Prostate gland (tissue), 1 donor: ENCODE results near the gene ETV6.

Source experiments
- POLR2A ChIP-seq: fragments of 450-650 bp; IDR thresholded peaks from one replicate; pipeline ENCODE4 v1.6.1; 2016; ENCODE audit warnings: antibody characterized with exemption, mild to moderate bottlenecking
- POLR2AphosphoS5 ChIP-seq: sonication (generic); formaldehyde crosslinking; IDR thresholded peaks from one replicate; pipeline ENCODE4 v1.6.1; 2017; ENCODE audit warnings: antibody characterized with exemption

DNA sequence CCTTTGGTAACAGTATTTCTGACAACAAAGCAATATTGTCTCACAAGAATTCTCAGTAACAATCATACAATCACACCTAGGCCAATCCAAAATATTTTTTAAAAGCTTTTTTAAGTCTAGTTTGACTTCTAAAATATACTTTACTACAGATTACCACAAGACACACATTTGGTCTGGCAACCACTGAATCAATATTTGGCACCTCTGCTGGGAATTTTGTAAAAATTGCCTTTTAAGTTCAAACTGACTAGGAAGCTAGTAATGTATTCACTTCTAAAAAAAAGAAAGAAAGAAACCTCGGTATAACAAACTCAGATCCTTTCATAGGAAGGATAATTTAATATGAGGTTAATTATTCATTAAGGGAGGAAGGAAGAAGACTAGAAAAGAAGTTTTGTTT lies 18.2 kb upstream of the ETV6 start:
- TF ChIP-seq POLR2A = no peak
- no peak for TF ChIP-seq POLR2AphosphoS5
